Retinal pigment epithelial cell (primary cell): ENCODE data around the gene TECPR2.

ENCODE experiments used
- DNase-seq: peaks from one replicate; pipeline ENCODE4 v3.0.0-alpha.2; 2010; ENCODE audit warnings: low read depth
- H3K4me3 ChIP-seq: 2 replicates; pipeline ENCODE4 v1.5.1; 2011; ENCODE audit warnings: mild to moderate bottlenecking, low read length, control low read depth, moderate library complexity
- CTCF ChIP-seq: conservative IDR thresholded peaks from 2 replicates; pipeline ENCODE4 v1.5.1; 2011; ENCODE audit warnings: low read depth, low read length, control low read depth, inconsistent platforms

The TECPR2 gene

GRCh38 chr14:102437997-102438915 lies 75.5 kb downstream of the TECPR2 start:
- peak; percentile 72 for TF ChIP-seq CTCF
- peak; percentile 28 for DNase-seq
- peak overlapping the region; percentile 20 for H3K4me3 ChIP-seq

DNA sequence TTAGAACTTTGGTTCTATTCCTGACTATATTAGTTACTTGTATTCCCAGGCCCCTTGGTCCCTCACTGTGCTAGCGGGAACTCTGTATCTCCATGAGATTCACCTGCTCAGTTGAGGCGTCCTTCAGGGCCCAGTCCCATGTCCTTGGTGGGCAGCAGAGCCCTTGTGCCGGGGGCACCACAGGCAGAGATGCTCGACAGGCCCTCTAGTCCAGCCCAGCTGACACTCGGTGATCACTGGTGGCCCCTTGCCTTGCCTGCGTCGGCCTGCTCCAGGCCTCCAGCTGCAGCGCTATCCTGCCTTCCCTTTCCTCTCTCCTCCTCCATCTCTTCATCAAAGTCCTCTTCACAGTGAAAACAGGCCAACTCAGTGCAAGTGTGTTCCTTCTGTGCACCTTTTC lies 76.8 kb downstream of the TECPR2 start:
- no peak overlapping the region for H3K4me3 ChIP-seq
- DNase-seq = no peak
- TF ChIP-seq CTCF = no peak

DNA sequence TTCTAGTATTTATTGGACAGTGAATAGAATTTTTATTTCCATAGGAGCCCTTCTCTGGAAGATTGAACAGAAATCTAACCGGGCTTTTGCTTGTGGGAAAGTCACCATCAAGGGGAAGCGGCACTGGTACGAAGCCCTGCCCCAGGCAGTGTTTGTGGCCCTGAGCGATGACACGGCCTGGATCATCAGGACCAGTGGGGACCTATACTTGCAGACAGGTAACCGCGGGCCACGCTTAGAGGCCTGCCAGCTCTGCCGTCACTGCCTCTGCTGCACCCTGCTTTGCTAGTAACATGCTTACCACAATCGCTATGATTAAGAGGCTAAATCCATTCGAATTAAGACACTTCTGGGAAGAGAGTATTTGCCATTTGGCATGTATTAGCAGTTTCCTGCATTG lies 77.7 kb downstream of the TECPR2 start:
- H3K4me3 ChIP-seq = no peak overlapping the region
- no peak for DNase-seq
- no peak for TF ChIP-seq CTCF

GRCh38 chr14:102442241-102443211 lies 79.8 kb downstream of the TECPR2 start:
- no peak overlapping the region for H3K4me3 ChIP-seq
- no peak for TF ChIP-seq CTCF
- no peak for DNase-seq

DNA sequence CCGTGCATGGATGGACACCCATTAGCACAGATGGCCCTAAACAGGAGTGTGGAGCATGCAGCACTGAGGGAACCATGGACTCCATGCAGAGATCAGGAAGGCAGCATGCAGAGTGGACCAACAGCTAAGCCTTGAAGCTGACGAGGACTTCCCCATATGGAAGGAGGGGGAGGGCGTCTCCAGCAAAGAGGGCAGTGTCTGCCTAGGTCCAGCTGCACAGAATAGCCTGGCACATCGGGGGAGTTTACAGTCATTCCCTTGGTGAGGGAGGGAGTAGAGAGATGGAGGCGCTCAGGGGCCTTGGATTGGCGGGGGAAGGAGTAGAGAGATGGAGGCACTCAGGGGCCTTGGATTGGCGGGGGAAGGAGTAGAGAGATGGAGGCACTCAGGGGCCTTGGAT lies 82.3 kb downstream of the TECPR2 start:
- no peak for TF ChIP-seq CTCF
- DNase-seq = no peak
- H3K4me3 ChIP-seq = no peak overlapping the region

- no peak overlapping the region for H3K4me3 ChIP-seq
- DNase-seq = no peak
- no peak for TF ChIP-seq CTCF
Measured at GRCh38 chr14:102445641-102446040, 82.9 kb downstream of the TECPR2 start.
